Glomerular endothelial cell (primary cell): ENCODE results near the gene SRPRA. TPM values are rescaled to one million over a fixed set of nuclear protein-coding genes. Genes with fewer than 3 reads are reported as not detected.
"Not testable (repeated sequence)": the region's sequence is repeated elsewhere in the genome, so short reads cannot be mapped to it uniquely, and the experiment has no call there.

ENCODE experiments used
- DNase-seq: peaks from one replicate; pipeline ENCODE4 v3.0.0-alpha.2; 2011; ENCODE audit warnings: low read depth, low spot score; ENCODE audit errors: extremely low read depth
- total RNA-seq: library from RNA; depleted of rRNA; stranded (reverse); fragments of >200 nt; gene quantifications from 2 replicates; pipeline ENCODE4 v1.2.3, GENCODE V29; 2015

Gene SRPRA, protein sequence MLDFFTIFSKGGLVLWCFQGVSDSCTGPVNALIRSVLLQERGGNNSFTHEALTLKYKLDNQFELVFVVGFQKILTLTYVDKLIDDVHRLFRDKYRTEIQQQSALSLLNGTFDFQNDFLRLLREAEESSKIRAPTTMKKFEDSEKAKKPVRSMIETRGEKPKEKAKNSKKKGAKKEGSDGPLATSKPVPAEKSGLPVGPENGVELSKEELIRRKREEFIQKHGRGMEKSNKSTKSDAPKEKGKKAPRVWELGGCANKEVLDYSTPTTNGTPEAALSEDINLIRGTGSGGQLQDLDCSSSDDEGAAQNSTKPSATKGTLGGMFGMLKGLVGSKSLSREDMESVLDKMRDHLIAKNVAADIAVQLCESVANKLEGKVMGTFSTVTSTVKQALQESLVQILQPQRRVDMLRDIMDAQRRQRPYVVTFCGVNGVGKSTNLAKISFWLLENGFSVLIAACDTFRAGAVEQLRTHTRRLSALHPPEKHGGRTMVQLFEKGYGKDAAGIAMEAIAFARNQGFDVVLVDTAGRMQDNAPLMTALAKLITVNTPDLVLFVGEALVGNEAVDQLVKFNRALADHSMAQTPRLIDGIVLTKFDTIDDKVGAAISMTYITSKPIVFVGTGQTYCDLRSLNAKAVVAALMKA
- 73.2 and 88.6 TPM in 2 replicates for total RNA-seq

DNA sequence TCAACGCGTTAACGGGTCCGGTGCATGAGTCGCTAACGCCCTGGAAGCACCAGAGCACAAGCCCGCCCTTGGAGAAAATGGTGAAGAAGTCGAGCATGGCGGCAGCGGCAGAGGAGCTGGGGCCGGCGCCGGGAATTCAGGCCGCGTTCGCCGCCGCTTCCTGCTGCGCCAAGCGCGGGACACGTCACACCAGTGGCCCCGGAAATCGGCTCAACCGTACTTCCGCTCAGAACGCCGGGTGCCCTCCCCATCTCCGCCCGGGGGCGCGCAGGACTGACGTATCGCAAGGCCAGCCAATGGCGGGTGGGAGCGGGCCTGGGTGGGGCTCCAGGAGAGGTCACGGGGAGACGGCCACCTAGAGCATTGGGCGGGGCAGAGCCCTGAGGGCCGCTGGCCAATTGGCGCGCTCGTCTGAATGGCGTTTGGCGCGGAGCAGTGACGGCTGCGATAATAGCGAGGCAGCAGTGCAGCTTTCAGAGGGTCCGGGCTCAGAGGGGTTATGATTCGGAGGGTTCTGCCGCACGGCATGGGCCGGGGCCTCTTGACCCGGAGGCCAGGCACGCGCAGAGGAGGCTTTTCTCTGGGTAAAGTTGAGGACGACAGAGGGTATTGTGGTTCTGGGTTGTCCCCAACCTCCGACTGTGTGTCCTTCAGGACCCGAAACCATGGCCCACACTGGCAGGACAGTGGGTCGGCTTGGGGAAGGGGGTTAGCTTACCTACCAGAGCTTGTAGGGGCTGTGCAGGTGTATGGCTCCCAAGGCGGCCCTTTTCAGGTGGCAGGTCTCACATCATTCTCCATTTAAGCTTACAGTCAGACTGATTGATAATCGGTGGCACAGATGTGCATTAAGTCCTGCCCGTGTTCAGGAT is at the start of gene SRPRA, which contains the start of gene FOXRED1:
SRPRA (minus strand) TSS at position 188 of the 872 bp plus-strand sequence; CDS start at position 97, 91 bp downstream.
FOXRED1 (plus strand) TSS at position 447 of the 872 bp plus-strand sequence; CDS start at position 500, 53 bp downstream.
- peak; percentile 68 for DNase-seq

DNA sequence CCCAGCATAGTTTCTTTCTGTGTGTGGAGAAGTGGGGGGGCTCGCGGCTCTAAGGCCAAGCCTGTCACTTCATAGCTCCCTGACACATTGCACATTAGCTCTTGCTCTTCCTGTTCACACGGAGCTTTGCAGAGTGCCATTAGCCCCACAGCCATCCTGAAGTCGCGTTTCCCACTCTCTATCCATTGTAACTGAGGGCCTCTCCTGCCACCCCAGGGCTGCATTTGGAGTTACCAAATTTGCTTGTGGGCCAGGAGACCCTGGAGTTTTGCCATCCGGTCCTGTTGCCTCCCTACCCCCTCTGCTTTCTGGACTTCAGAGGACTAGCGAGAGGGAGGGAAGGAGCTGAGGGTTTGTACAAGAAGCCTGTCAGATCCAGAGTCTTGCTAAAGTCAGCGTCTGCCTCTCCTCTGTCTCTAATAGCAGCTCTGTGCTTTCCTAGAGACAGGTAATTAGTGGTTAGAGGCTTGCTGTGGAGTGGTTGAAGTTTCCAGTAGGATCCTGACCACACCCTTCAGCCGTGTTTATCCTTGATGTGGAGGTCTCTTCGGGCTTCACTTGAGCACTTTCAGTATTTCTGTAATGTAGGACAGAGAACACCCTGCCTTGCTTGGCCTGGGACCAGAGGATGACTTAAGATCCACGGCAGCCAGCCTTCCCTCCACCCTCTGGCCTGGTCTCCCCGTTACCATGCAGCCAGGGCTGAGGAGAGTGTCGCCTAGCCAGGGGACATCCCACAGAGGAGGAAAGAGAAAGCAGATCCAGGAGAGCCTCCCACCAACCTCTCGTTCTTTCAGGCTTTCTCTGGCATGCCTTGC is 49.3 kb upstream of the SRPRA start:
- DNase-seq, result no peak

DNA sequence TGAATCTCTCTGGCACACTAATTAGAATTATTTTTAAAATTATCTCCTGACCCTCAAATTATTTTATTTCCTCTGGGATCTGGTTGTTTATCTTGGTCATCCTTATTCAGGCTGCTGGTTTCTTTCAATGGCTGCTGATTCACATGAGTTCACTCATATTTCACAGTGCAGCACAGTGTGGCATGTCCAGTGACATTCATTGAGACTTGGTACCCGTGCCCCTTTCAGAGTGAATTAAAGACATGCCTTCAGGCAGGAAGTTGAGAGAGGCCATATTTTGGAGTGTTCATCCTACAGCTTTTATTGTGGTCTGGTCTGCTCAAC is 48.7 kb upstream of the SRPRA start:
- DNase-seq, result no peak

DNA sequence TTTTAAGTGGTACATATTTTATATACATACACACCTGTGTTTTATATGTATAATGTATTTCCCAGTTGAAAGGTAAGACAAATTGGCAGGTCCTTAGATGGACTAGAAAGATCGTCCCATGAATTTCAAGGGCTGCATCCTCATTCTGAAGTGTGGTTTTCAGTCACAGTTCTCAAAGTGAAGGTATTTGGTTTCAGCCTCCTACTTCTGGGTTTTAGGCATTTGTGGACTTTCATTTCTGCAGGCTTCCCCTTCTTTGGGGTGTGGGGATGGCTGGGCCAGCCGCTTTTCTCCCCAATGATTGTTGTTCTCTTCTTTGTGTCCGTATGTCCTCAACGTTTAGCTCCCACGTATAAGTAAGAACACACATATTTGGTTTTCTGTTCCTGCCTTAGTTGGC is 45.1 kb upstream of the SRPRA start:
- no peak for DNase-seq

DNA sequence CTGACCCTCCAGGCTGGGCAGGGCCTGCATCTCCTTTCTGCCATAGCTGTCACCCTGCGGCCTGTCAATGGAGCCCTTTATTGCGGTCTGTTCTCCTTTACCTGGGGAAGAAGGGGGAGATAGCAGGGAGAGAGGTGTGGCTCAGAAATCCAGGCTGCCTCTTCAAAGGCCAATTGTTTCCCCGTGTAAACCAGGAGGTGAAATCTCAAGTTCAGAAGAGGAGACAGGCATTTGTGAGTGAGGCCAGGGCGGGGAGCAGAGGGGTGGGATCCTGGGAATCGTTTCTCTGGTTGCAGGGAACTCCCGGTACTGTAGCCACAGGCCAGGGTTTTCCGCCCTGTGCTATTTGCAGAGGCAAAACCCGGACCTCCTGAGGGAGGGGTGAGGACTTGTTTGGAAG is 44.3 kb upstream of the SRPRA start:
- no peak for DNase-seq

DNA sequence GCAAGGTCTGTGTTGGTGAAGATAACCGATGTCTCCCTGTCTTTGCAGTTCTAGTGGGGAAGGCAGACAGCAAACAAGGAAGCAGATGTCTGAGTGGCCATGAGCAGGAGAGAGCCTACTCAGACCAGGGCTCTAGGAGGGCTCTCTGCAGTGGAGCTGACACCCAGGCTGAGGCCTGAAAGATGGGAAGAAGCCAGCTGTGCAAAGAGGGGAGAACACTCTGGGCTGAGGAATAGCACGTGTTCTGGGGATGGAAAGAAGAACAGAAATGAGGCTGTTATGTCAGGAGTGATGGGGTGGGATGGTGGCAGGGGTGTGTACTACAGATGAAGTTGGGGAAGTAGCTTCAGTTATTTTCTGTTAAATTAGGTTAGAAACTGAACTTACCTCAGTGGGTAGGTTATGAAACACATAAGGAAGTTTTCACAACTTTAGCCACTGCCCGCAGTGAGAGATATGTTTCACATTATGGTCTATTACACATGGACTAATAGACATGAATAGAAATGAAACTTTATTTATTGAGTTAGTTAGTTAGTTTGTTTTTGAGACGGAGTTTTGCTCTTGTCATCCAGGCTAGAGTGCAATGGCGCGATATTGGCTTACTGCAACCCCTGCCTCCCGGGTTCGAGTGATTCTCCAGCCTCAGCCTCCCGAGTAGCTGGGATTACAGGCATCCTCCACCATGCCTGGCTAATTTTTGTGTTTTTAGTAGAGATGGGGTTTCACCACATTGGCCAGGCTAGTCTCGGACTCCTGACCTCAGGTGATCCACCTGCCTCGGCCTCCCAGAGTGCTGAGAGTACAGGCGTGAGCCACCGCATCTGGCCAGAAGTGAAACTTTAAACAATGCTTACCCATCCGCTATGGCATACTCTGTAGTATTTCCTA is 43.0 kb upstream of the SRPRA start:
- DNase-seq, result no peak

DNA sequence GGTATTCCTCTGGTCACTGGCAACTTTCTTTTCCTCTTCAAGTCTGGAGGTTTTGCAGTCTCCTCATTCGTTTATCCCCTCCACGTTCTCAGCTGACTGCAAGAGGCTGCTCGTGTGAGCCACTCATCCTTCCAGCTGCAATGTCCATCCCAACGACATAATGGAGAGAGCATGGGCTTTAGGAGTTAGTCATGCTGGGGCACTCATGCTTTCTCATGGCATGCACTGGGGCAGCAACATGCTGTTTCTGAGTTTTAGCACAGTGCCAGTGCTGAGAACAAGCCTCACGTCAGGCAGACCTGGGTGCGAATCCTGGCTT is 42.3 kb upstream of the SRPRA start:
- DNase-seq, result no peak

DNA sequence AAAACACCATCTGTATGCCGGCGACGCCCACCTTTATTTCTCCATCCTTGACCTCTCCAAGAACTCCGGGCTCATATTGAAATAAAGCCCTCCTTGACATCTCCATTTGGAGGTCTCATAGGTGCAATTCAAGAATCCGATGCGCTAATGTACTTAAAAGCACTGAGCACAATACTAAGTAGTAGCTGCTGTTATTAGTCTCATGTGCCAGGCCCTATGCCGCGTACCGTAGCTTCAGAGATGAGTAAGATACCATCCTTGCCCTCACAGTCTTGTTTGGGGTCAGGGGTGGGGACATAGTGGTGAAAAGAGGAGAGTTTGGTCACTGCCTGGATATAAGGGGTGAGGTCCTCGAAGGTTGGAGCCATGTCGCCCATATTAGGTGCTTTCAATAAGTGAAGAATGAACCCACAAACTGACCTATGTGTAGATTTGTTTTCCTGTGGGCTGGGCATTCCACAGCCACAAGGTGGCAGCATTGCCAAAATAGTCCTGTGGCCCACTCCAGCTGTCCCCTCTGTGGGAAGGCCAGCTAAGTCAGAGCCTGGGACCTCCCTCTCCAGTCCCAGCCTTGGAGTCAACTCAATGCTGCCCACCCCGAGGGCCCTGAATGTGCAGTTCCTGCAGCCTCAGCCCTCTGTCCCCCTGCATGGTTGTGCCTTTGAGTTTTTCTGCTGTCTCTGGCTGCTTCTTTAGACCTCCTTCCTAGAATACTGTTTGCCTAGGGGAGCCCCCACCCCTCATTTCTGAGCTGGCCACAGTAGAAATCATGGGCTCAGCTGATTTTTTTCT is 41.7 kb upstream of the SRPRA start:
- peak; percentile 61 for DNase-seq

DNA sequence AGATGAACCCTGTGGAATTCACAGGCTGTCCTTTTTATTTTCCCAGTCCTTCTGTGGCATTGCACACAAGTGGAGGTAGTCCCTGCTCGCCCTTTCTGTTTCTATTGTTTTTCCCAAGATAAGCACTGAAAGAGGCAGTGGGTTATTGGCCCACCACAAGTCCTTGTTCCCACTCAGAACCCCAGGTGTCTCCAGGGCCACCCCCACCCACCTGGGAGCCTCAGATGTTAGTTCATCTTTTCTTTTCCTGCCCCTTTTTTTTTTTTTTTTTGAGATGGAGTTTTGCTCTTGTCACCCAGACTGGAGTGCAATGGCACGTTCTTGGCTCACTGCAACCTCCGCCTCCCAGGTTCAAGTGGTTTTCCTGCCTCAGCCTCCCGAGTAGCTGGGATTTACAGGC is 40.1 kb upstream of the SRPRA start:
- not testable (repeated sequence) for DNase-seq

DNA sequence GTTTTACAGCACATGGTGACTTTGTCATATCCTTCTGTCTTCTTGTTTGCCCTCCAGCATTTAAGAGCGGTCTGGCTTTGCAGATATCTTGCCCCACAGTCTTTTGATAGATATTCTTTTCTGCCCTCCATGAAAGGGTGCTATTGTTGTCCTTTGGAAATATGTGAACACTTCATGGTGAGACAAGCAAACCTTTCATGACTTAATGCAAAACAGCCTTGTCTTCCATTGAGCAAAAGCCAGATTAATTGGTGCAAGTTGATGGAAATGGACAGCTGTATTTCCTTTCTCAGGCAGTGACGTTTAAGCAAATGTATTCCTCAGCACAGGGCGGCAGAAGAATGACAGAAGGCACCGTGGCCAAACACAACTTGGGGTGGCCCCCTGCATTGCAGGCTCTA is 39.6 kb upstream of the SRPRA start:
- DNase-seq, result no peak

DNA sequence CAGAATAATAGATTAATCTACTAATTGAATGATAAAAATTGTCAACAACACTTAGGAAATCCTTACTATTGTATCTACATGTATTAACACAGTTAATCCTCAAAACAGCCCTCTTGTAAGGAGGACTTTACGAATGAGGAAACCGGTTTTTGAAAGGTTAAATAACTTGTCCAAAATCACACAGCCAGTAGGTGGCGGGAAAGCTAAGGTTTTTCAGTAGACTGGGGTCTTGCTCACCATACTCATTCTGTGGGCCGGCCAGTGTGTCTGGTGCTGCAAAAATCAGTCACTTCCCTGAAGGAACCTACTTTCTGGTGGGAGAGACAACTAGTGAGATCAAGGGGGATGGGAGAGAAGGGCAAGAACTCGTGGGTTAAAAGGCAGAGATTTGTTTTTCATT is 39.0 kb upstream of the SRPRA start:
- DNase-seq, result no peak

DNA sequence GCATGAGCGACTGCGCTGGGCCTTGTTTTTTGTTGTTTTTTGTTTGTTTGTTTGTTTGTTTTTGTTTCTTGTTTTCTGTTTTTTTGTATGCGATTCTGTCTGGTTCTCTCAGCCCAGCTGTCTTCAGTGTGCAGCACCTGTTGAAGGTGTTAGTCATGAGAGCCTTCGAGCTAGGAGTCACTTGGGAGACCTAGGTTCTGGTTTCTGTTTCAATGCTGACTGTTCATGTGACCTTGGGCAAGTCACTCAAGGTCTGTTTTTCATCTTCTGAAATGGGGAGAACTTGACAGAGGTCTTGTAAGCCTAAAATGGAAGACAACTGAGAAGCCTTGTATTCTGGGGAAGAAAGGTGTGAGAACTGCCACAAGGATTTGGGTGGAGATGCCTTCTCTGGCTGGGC is 37.0 kb upstream of the SRPRA start:
- DNase-seq, result no peak

DNA sequence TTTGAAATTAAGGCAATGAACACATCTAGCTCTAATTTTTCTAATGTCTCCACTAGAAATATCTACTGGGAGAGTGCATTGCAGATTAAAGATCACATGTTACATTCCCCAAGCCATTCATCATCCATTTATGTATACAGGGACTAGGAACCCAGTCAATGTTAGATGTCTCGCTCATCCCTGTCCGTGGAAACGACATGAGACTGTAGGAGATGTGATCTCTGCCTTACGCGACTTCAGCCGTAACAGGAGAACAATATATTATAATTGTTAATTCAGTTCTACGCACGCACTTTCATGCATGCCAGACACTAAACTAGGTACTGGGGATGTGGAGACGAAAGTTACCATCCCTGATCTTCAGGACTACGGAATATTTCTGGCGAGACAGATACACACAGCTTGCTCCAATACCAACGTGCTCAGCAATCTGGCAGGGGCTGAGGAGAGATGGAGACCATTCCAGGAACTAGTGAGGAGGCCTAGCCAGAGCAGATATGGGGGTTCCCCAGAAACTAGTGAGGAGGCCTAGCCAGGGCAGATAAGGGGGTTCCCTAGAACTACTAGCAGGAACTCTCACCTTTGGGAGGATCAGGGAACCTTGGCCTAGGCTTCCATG is 35.9 kb upstream of the SRPRA start:
- DNase-seq, result no peak

DNA sequence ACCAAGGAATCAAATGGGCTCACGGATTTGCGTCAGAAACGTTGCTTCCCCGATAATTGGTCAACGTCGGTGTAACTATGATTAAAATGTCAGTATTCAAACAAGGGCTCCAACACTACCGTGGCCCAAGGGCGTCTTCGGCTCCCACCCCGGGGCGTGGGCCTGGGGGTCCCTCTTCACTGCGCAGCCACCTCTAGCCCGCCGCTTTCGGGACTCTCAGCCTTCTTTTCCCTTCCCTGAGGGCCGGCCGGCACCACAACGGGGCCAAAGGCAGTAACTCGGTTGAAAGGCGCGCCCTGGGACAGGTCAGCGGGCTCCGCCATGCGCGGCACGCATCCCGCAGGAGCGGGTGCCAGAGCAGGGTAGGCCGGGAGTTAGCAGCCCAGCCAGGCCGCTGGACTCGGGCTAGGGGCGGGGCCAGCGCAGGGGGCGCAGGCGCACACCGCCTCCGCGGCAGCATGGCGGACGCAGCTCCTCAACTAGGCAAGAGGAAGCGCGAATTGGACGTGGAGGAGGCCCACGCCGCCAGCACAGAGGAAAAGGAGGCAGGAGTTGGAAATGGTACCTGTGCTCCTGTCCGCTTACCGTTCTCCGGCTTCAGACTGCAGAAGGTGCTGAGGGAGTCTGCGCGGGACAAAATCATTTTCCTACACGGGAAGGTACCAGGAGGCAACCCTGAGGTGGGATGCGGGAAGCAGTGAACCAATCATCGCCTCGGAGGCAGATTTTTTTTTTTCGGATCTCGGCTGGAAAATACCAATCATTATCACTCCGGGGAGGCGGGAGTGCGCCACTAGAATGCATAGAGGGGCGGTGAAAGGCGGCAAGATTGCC is 35.1 kb upstream of the SRPRA start, which contains the start of gene DCPS:
DCPS (plus strand) TSS at position 438 of the 834 bp plus-strand sequence; CDS start at position 459, 21 bp downstream.
- DNase-seq, result peak; percentile 47

DNA sequence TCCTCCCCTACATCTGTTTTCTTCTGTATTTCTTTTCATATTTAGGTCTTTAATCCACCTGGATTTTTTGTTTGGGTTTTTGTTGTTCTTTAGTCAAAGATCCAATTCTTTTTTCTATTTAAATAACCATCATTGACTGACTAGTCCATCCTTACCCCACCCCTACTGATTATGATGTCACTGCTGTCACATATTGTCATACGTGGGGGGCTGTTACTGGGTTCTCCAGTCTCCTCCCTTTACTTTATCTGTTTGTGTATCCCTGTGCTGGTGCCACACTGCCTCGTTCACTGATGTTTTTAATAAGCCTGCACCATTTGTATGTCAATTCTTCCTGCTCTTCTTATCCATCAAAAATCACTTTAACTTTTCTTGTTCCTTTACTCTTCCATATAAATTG is 28.3 kb upstream of the SRPRA start:
- no peak for DNase-seq

DNA sequence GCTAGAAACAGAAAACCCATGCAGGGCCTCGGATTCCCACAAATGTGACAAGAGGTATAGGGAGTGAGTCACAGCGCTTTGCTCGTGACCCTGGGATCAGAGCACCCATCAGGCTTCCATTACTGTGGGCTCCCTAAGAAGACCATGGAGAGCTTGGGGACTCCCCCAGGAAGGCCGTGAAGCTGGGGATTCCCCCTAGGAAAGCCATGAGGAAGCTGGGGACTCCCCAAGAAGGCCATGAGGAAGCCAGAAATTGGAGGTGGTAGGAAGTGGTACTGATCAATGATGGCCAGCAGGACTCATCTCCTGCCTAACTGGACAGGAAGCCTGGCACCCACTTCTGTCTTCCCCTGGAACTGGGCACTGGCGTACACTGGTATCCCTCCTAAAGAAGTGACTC is 25.0 kb upstream of the SRPRA start:
- no peak for DNase-seq

DNA sequence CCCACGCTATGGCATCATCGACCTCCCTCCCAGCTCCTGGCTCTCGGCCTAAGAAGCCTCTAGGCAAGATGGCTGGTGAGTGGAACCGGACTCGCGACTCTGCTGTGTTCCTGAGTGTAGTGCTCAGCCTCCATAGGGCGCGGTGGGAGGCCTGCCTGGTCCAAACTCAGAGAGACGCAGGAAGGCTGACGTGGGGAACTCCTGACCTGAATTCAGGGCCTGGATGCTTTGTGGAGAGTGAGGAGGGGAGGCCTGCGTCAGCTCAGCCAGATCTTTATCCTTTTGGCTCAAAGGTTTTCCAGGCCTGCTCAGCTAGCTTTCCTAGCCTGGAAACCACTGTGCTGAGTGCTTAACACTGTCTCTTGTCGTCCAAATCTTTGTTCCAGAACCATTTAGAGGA is 22.2 kb upstream of the SRPRA start:
- no peak for DNase-seq
